NK-92 treated with Interleukin-12 subunit alpha and Interleukin-12 subunit beta, amount 100 ng/mL, for 24 hours (cell line): ENCODE data around the gene TRIM7.

Source experiments
- DNase-seq: peaks from one replicate; lab custom pipeline; 2025; lab: John Stamatoyannopoulos, UW

TRIM7 gene

DNA sequence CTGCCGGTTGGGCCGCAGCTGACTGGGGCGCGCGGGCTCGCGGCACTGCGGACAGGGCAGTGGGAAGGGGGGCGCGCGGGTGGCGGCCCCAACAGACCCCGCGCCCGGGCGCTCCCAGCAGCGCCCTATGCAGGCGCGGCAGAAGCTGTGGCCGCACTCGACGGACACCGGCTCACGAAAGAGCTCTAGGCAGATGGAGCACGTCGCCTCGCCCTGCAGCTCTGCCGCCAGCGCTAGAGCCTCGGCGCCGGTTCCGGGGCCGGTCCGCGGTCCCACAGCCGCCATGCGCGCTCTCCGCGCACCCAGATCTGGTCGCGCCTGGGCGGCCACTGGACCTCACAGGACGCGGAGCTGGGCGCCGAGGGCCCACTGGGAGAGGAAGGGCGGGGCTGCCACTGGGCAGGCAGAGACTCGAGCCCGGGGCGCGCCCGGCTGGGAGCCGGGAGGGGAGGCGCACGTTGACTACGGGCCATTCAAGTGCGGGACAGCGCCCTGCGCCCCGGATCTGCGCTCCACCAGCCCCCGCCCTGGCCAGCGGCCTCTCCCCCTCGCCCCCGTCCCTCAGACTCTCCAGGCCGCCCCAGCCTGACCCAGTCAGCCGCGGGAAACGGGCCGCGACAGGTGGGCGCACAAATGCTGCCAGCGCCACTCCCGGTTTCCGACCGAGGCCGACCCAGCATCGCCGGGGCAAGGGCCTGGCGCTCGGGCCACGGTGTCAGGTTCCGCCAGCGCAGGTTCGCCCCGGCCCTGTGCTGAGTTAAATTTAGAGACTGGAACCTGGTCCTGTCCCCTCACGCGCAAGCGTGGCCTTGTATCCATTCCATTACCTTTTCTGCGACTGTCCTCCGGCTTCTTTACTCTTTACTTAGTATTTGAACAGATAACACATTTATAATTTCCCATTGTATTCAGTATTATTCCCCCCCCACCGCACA, at the start of gene TRIM7:
Gene TRIM7, minus strand, starts transcription at position 371 of the 935 bp plus-strand sequence. Its CDS starts 86 bp downstream, at position 285.
- DNase-seq = no peak

DNA sequence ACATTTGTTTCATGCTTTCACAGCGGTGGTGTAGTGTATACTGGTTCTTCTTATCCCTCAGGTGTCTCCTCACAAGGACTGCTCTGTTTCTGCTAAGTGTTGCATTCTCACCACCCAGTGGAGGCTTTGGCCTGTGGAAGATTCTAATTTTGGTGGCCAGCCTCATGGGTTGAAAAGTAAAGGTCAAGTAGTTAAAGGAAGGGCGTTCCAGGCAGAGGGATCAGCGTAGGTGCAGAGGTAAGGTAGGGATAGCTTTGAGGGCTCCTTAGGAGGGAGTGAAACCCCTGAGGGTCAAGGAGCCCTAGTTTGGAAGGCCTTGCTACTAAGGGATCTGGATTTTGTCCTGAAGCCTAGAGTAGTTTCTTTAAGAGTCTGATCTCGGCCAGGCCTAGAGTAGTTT, 43.3 kb upstream of the TRIM7 start:
- DNase-seq = no peak

DNA sequence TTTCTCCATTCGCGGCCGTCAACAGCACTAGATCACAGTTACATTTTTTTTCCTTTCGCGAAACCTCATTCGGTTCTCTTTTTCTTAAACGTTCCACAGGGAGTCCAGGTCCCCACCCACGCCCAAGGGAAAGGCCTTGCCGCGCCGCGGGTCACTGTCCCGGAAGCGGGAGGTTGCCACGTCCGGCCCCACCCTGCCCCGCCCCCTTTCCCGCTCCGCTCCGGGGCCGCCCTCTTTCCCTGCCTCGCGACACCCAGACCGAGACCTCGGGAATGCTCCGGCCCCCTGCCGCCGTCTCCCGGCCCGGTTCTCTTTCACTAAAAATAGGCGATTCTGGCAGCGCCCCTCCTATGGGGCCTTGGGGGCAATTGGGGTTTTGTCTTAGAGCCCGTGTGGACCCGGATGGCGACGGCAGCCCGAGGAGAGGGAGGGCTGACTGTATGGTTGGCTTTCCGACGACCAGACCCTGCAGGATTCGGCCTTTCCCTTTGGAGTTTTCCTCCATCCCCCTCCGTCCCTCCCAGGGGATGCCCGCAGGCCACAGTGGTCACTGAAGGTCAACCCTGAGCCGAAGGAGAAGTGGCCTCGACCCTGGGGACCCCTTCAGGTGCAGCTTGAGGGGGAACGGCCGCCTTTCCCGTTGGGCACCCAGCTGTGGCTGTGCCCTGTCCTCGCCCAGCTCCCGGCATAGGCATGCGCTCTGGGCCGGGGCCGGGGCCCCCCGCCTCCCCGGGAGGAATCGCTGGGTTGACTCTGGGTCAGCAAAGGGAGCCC, 41.5 kb upstream of the TRIM7 start:
- no peak for DNase-seq

DNA sequence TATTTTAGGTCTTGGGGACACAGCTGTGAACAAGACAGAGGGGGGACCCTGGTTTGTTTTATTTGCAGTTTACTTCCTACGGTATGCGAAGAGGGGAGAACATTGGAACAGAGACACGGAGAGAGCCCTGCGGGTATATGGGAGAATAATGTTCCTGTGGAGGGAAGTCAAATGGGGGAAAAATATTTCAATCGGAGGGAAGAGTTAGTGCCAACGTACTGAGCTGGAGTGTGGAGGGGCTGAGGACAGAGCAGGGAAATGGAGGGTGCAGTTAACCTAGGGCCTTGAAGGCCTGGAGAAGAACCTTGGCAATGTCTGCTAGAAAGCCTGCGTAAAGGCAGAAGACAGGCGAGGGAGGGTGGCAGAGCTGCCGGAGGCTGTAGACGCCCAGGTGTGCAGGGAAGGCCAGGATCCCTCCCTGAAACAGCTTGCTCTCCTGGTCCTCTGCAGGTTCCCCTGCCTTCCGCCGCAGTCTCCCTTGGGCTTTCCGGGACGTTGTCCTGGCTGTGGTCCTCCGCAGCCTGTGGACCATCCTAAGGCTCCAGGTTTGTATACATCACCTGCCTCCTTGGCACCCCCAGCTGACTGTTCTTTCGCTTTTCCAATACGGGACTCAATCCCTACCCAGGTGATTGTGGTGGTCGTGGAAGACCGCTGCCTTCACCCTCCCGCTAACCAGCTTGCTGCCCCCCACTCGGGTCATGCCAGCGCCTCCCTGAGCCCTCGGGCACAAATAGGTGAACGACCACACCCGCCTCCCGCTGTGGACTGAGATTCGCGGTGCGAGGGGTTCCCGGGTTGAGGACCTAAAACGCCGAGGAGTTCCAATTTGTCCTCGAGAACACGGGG, 40.7 kb upstream of the TRIM7 start:
- DNase-seq = no peak

DNA sequence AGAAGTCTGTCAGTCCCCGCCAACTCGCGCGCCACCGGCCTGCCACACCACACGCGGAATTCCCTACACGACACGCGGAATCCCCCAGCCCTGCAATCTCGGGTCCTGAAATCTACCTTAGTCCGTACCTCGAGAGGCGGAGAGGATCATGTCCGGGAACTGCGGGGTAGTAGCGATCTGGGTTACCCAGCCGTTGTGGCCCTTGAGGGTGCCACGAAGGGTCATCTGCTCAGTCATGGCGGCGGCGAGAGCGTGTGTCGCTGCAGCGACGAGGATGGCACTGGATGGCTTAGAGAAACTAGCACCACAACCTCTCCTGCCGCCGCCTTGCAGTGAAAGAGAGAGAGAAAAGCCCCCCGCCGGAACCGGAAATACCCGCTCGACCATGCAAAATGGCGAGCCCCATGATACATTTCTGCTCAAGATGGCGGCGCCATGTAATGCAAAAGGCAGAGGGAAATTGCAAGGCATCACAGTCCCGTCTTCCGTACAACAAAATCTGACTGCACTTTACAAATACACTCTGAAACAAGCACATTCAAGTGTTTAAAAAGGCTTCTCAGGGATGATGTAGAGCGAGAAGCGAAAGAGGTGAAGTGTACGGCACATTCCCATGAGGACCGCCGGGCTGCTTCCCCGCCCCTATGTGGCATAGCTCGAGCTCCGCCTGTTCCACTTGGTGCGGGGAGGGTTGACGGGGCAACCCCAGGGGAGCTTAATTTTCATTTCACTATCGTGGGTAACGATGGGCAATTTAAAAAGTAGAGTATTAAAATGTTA, 38.8 kb upstream of the TRIM7 start, which contains the start of gene RACK1:
Gene RACK1, minus strand, starts transcription at position 343 of the 780 bp plus-strand sequence. Its CDS starts 106 bp downstream, at position 237.
- DNase-seq = no peak

DNA sequence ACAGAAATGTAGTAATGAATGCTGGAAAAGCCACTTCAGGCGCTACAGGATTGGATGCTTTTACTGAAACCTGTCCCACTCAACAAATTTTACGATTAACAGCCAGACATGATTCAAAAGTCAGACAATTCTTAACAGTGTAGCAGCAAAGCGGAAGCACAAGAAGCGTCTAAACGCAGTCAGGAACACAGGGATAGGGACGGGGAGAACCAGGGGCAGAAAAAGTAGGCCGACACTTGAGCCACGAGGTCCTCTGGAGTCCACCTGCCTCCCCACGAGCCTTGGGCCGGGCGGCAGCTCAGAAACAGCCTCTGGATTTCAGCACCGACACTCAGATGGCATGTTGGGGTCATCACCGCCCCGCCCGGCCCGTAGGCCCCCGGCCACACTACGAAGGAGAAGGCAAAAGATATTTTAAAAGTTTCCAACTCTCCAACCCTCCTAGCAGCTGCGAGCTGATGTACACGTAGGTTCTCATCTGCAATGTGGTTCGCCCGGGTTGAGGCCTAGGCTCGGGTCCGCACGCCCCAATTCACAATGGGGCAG, 38.1 kb upstream of the TRIM7 start:
- no peak for DNase-seq

DNA sequence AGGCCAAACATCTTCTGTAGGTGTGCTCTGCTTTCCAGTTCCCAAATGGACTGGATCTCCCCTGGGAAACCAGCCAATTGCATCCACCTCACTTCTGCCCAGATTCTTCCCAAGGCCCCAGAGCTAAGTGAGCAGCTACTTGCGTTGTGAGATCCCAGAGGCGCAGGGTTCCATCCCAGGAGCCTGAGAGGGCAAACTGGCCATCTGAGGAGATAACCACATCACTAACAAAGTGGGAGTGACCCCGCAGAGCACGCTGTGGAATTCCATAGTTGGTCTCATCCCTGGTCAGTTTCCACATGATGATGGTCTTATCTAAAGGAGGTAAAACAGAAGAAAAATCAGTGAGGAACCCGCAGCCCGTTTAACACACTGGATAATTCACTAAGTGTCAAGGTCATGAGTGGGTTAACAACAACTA, 37.0 kb upstream of the TRIM7 start:
- no peak for DNase-seq

DNA sequence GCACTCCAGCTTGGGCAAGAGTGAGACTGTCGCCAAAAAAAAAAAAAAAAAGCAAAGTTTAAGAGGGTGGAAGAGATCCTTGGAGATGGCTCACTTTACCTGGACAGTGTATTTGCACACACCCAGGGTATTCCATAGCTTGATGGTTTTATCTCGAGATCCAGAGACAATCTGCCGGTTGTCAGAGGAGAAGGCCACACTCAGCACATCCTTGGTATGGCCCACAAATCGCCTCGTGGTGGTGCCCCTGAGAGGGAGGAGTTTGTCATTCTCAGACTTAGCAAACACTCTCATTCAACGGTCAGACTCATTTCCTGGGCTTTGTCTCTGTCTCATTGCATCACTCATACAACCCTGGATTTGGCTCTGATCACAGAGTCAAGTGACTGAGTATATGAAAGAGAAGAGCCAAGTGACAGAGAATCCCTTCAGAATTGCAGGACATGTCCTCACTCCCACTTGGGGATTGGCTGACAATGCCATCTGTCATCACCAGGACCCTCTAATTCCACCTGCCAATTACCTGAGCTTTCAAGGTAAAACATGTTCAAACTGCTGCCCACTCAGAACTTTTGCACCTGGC, 36.5 kb upstream of the TRIM7 start:
- DNase-seq = no peak

DNA sequence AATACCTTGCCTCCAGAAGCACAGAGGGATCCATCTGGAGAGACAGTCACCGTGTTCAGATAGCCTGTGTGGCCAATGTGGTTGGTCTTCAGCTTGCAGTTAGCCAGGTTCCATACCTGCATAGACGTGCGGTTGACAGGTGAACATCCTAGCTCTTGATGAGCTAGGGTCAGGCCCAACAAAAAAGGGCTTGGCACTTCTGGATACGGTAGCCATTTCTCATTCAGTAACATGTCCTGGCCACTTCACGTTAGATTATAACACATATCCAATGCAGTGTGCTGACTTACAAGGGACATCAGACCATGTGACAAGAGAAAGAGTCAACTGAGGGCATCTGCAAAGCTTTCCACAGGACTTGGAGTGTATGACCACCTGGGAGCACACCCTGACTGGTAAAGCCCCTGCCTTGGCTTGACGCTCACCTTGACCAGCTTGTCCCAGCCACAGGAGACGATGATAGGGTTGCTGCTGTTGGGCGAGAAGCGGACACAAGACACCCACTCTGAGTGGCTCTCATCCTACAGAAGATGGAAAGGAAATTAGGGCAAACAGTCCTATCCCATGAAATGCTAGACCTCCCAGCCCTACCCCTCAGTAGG, 34.2 kb upstream of the TRIM7 start:
- DNase-seq = no peak

DNA sequence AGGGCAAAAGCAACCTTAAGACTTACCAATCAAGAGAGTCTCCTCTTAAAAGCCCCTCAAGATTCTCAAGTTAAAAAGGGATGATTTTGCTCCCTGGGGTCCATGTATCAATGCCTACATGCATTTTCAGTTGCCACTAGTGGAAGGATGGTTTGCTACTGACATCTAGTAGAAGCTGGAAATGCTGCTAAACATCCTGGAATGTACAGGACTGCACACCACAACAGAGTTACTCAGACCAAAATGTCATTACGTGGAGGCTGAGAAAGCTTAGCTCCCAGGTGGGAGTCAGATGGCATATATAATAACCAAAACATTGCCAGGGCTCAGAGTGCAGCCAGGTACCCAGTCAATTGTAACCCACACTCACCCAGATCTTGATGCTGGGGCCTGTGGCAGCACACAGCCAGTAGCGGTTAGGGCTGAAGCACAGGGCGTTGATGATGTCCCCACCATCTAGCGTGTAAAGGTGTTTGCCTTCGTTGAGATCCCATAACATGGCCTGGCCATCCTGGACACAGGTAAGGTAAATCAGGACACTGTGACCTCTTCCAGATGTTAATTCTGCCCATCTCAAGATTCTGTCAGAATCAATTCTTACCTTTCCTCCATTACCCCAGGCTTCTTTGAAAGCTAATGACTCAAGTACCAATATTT, 32.9 kb upstream of the TRIM7 start:
- no peak for DNase-seq

DNA sequence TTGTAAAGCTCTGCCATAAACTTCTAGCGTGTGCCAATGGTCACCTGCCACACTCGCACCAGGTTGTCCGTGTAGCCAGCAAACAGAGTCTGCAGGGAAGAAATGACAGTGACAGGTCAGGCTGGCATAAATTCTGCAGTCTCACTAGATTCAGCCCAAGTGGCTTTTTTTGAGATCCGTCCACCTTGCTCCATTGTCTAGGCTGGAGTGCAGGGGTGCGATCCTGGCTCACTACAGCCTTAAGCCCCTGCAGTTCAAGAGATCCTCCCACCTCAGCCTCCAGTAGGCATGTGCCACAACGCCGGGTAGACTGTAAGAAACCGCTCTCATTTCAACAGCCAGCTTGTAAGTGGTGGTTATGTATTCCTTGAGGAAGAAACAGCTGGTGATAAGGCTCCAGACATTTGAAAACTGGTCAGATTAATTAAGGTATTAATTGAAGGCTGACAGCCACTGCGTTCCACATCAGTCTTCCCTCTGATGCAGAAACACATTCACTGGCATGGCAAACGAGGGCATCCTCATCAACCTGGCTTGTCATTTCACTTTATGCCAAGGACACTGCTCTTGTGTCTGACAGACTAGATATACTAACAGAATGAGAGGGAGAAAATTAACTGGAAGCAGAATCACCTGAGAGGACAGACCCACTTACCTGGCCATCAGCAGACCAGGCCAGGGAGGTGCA, 32.1 kb upstream of the TRIM7 start:
- no peak for DNase-seq

DNA sequence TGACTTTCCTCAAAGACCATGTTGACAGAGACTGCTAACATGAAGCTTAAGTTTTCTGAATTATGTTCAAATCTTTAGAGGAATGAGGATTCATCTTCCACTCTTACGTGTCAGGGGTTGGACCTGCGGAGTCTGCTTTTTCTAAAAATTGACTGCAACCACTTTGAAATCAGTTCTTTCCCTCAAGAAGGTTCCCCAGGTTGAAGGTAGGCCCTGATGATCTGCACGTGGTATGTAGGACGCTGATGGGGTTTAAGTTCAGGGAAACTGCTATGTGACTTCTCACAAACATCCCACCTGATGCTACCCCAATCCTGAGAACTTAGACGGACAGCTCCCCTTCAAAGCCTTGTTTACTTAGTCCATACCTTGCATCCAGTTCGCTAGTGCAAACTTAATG, 31.5 kb upstream of the TRIM7 start:
- no peak for DNase-seq

DNA sequence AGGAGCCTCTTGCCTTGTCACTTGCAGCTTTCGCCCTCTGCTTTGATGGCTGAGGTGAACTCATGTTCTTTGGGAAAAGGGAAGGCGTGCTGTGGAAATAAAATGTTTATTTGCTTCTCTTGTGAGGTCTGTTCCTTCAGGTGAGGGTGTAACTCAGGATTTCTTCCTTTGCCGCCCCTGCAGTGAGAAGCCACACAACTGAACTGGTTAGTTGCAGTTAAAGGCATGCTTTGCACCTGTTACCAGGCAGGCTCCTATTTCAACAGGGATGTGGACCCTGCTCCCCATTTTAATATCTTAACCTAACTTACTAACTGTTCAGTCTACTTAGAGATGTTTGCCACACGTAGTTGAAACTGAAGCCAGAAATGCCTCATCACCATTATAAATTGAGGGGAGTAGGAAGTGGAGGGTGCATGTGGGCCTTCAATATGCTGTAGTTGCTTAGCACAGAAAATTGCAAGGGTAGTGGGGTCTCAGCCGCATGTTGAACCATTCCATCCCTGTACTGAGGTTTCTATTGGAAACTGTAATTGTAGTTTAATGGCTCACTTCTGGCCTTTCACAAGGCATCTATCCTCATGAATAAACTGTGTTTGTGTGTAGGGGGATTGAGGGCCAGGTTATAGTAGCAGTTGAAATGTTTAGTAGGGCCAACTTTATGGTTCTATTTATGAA, 30.8 kb upstream of the TRIM7 start:
- DNase-seq = no peak

DNA sequence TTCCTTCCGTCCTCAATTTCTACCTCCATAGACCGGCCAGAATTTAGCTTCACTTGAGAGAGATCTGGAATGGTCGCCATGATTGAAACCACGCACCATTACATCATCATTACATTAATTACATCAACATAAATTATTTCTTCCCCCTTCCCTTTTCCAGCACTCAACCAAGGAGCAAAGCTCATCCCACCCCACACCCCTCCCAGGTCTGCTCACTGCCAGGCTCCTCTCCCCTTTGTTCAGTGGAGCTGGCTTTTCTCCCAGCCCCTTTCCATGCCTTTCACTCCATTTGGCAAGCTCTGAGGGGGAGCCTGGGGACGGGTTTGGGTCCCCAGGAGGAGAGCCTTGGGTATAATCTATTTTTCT, 30.3 kb upstream of the TRIM7 start:
- no peak for DNase-seq

DNA sequence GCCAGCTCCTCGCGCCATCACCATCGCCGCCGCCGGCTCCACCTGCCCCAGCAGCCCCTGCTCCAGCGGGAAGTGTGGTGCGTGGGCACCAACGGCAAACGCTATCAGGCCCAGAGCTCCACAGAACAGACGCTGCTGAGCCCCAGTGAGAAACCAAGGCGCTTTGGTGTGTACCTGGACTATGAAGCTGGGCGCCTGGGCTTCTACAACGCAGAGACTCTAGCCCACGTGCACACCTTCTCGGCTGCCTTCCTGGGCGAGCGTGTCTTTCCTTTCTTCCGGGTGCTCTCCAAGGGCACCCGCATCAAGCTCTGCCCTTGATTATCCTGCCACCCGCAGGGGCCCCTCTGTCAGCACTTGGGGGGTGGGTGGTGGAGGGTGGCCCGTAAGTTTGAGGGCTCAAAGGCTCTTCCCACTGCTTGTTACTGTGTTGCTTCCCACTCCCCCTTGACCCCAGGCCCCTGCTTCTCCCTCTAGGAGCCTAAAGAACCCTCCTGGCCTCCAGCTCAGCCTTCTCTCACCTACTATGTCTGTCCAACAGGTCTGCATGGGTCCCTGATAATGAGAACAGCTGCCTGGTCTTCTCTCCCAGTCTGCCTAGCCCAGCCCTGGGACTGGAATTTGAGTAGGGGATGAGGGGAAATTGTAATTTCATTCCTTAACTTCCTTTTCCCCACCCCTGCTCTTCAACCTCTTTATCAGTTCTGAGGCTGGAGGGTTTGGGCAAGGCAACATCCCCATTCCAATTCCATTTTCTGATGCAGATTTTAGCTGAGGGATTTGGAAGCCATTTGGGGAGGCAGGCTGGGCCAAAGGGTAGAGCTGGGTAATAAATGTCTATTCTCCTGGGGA, 29.7 kb upstream of the TRIM7 start:
- DNase-seq = no peak

DNA sequence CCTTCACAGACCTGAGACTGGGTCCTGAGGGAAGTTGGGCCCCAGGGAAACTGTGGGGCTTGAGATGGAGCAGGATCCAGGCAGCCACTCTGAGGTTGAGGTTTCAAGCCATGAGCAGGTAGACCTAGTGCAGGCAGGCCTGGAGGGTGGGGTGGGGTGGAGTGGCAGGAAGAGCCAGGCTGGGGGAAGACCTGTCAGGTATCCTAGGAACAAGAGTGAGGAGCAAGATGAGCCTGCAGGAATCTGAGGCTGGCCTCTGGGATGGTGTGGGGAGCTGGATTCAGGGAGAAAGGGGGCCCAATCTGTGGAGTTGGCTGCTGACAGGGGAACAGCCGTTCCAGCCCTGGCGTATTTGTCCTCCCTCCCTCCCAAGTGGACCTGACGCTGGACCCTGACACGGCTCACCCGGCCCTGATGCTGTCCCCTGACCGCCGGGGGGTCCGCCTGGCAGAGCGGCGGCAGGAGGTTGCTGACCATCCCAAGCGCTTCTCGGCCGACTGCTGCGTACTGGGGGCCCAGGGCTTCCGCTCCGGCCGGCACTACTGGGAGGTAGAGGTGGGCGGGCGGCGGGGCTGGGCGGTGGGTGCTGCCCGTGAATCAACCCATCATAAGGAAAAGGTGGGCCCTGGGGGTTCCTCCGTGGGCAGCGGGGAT, 28.9 kb upstream of the TRIM7 start:
- no peak for DNase-seq
